Activated B cell treated with CpG ODN at 0.5 μM for 24 hours (primary cell): ENCODE results near the gene ALK. TPM values are rescaled to one million over a fixed set of nuclear protein-coding genes. Genes with fewer than 3 reads are reported as not detected.

Experiments
- ATAC-seq: fragments of 200-7000 bp; cut with Tn5 transposase; one replicate; pipeline ENCODE4 v1.10.0; 2021; ENCODE audit warnings: low read depth, mild to moderate bottlenecking, moderate library complexity
- CTCF ChIA-PET: fragments of 350-600 bp; sonication (Branson Sonifier 250); formaldehyde crosslinking; loops from one replicate; lab custom pipeline; 2021; ENCODE audit warnings: antibody characterized with exemption; lab: Charles Lee
- POLR2A ChIA-PET: fragments of 350-600 bp; sonication (Branson Sonifier 250); formaldehyde crosslinking; loops from one replicate; lab custom pipeline; 2021; ENCODE audit warnings: antibody characterized with exemption; lab: Charles Lee
- DNase-seq: peaks from one replicate; pipeline ENCODE4 v3.0.0; 2022
- H3K27ac Mint-ChIP-seq: one replicate; pipeline ENCODE4 v1.8.0; 2020; ENCODE audit warnings: mixed read lengths
- H3K27me3 Mint-ChIP-seq: one replicate; pipeline ENCODE4 v1.8.0; 2021; ENCODE audit warnings: mixed read lengths
- H3K36me3 Mint-ChIP-seq: one replicate; pipeline ENCODE4 v1.8.0; 2021; ENCODE audit warnings: low read depth, mixed read lengths
- H3K4me1 Mint-ChIP-seq: one replicate; pipeline ENCODE4 v1.8.0; 2021; ENCODE audit warnings: mixed read lengths
- H3K4me3 Mint-ChIP-seq: one replicate; pipeline ENCODE4 v1.8.0; 2020; ENCODE audit warnings: mild to moderate bottlenecking, mixed read lengths
- H3K9me3 Mint-ChIP-seq: one replicate; pipeline ENCODE4 v1.8.0; 2020; ENCODE audit warnings: mixed read lengths
- intact Hi-C: fragments of 100-400 bp; cut with micrococcal nuclease; formaldehyde crosslinking; loops from one replicate; pipeline ENCODE4 v1.15.1; 2024
- total RNA-seq: library from RNA; stranded (reverse); gene quantifications from 2 replicates; pipeline ENCODE4 v1.2.3, GENCODE V29; 2022
- TF ChIP-seq, protein P1 (sequence below): fragments of 200-600 bp; IDR thresholded peaks from one replicate; pipeline ENCODE4 v1.8.0; 2022; ENCODE audit warnings: antibody characterized with exemption, mild to moderate bottlenecking

Gene ALK
- total RNA-seq, 1 donor from 2014 or later = not detected

DNA sequence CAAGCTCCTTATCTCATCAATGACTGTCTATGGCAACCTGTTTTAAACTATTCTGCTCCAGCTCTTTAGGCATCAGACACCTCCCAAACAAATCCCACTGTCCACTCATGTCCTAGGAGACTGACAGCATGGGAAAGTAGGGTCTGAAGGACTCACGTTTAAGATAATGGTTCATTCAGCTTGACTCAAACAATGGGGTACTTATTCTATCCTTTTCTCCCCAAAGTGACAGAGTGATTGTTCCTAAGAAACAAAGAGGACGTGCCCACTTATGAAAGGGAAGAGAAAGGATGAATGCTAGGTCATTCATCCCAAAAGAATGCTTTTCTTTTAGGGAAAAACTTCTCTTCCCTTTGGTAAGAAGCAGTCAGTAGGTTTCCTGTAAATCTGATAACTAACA is 41.9 kb downstream of the ALK start:
- DNase-seq (no peak), ATAC-seq (no peak)
- H3K36me3 Mint-ChIP-seq = no peaks in the 10 kb centered on the region
- intact Hi-C loops = no loop called here
- TF ChIP-seq, protein P1, sequence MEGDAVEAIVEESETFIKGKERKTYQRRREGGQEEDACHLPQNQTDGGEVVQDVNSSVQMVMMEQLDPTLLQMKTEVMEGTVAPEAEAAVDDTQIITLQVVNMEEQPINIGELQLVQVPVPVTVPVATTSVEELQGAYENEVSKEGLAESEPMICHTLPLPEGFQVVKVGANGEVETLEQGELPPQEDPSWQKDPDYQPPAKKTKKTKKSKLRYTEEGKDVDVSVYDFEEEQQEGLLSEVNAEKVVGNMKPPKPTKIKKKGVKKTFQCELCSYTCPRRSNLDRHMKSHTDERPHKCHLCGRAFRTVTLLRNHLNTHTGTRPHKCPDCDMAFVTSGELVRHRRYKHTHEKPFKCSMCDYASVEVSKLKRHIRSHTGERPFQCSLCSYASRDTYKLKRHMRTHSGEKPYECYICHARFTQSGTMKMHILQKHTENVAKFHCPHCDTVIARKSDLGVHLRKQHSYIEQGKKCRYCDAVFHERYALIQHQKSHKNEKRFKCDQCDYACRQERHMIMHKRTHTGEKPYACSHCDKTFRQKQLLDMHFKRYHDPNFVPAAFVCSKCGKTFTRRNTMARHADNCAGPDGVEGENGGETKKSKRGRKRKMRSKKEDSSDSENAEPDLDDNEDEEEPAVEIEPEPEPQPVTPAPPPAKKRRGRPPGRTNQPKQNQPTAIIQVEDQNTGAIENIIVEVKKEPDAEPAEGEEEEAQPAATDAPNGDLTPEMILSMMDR = no peak
- H3K4me1 Mint-ChIP-seq = no peaks in the 10 kb centered on the region
- H3K9me3 Mint-ChIP-seq = no peaks in the 10 kb centered on the region
- no peak overlapping the region for H3K4me3 Mint-ChIP-seq
- CTCF ChIA-PET = no interaction called here
- H3K27me3 Mint-ChIP-seq = peaks cover 18% of the 10 kb centered on the region
- no peak overlapping the region for H3K27ac Mint-ChIP-seq
- POLR2A ChIA-PET = no interaction called here

- Mint-ChIP-seq H3K36me3 (no peaks in the 10 kb centered on the region), H3K27me3 (peaks cover 16% of the 10 kb centered on the region), H3K4me3 (no peak overlapping the region), H3K9me3 (no peaks in the 10 kb centered on the region), H3K27ac (no peak overlapping the region), H3K4me1 (no peaks in the 10 kb centered on the region)
- CTCF ChIA-PET = no interaction called here
- POLR2A ChIA-PET = no interaction called here
- DNase-seq = no peak
- intact Hi-C loops = no loop called here
- TF ChIP-seq, protein P1 = no peak
- no peak for ATAC-seq
These were observed 42.5 kb downstream of the ALK start for GRCh38 chr2:29878898-29879297.

- Mint-ChIP-seq H3K27me3 (peaks cover 8% of the 10 kb centered on the region), H3K4me1 (no peaks in the 10 kb centered on the region), H3K27ac (no peak overlapping the region), H3K4me3 (no peak overlapping the region), H3K36me3 (no peaks in the 10 kb centered on the region), H3K9me3 (no peaks in the 10 kb centered on the region)
- TF ChIP-seq, protein P1 = no peak
- intact Hi-C loops = no loop called here
- DNase-seq (no peak), ATAC-seq (no peak)
- POLR2A ChIA-PET = no interaction called here
- CTCF ChIA-PET = no interaction called here
These were observed 45.0 kb downstream of the ALK start for GRCh38 chr2:29876374-29876773.

DNA sequence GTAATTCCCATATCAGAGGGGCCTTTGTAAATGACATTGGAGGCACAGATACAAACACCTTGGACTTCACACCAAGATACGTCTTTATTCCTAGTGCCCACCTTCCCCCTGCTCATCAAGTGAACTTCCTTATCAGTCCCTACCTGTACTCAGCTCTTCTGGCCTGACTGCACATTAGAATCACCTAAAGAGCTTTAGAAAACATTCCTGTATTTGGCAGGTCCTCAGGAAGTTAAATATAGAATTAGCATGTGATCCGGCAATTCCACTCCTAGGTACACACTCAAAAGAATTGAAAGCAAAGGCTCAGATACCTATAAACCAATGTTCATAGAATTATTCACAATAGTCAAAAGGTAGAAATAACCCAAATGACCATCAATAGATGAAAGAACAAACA is 46.6 kb downstream of the ALK start:
- POLR2A ChIA-PET = no interaction called here
- H3K9me3 Mint-ChIP-seq = no peaks in the 10 kb centered on the region
- ATAC-seq (no peak), DNase-seq (no peak)
- intact Hi-C loops = no loop called here
- TF ChIP-seq, protein P1 = no peak
- H3K27me3 Mint-ChIP-seq = peaks cover 7% of the 10 kb centered on the region
- CTCF ChIA-PET = no interaction called here
- H3K27ac Mint-ChIP-seq = no peak overlapping the region
- H3K4me3 Mint-ChIP-seq = no peak overlapping the region
- H3K36me3 Mint-ChIP-seq = no peaks in the 10 kb centered on the region
- no peaks in the 10 kb centered on the region for H3K4me1 Mint-ChIP-seq

GRCh38 chr2:29872870-29873269 is 48.5 kb downstream of the ALK start:
- intact Hi-C loops = no loop called here
- H3K27me3 Mint-ChIP-seq = peaks cover 2% of the 10 kb centered on the region
- H3K27ac Mint-ChIP-seq = no peak overlapping the region
- ChIA-PET POLR2A (no interaction called here), CTCF (no interaction called here)
- no peak overlapping the region for H3K4me3 Mint-ChIP-seq
- H3K36me3 Mint-ChIP-seq = no peaks in the 10 kb centered on the region
- DNase-seq = no peak
- no peak for ATAC-seq
- no peaks in the 10 kb centered on the region for H3K9me3 Mint-ChIP-seq
- TF ChIP-seq, protein P1 = no peak
- H3K4me1 Mint-ChIP-seq = no peaks in the 10 kb centered on the region
